ENCODE measurements around the gene C6orf136. TPM values are rescaled to one million over a fixed set of nuclear protein-coding genes. Genes with fewer than 3 reads are reported as not detected.

The C6orf136 gene
- total and polyA plus RNA-seq, 10 of the 15 experiments (the other 5 are each of a cell fraction or from before 2014, with no cell fraction given) = 5.2 to 24.1 (median 14.9) TPM

DNA sequence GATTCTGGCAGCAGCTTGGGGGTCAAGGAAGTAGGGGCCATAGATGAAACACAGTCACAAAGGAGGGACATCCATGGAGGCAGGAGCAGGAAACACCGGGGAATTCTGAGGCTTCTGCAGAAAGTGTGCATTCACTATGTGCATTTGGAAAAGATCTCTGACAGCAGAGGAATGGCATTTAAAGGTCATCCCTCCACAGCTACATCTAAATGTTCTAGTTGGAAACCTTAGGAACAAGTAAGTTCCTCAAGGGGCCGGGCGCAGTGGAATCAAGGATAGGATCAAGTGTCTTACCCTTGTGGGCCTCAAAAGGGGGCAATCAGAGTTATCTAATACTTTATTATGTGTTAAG lies 8.8 kb downstream of the C6orf136 start:
- Histone ChIP-seq H3K79me2 (ENCODE audit: control insufficient read depth, insufficient read depth, low read length) (no peaks in the 10 kb centered on the region), H3K4me1 (ENCODE audit: control insufficient read depth, insufficient read depth, low read length) (no peaks in the 10 kb centered on the region), H3K4me3 (no peak overlapping the region), H4K20me1 (ENCODE audit: control insufficient read depth, insufficient read depth) (no peaks in the 10 kb centered on the region), H3K9me3 (replicated peaks; ENCODE audit: control insufficient read depth, insufficient read depth, low read length) (no peaks in the 10 kb centered on the region), H3K4me2 (ENCODE audit: control insufficient read depth, insufficient read depth) (no peak overlapping the region), H3K36me3 (ENCODE audit: control insufficient read depth in 2 of 2, insufficient read depth in 2 of 2, low read length in 1 of 2) (peaks cover 29 to 34% of the 10 kb centered on the region in 2 experiments), H3K27ac (ENCODE audit: control insufficient read depth, insufficient read depth) (no peak overlapping the region), H3K9ac (ENCODE audit: control insufficient read depth, insufficient read depth, low read length) (no peak overlapping the region), H2AFZ (ENCODE audit: control insufficient read depth, low read depth, low read length) (no peak overlapping the region), H3K27me3 (replicated peaks in 1 of 2; ENCODE audit: control insufficient read depth in 2 of 2, insufficient read depth in 2 of 2, low read length in 1 of 2) (no peaks in the 10 kb centered on the region)
- DNase-seq (ENCODE audit: low read depth, low spot score) = no peak
- RAD21 ChIA-PET (ENCODE audit: unreplicated experiment) = no interaction called here
- TF ChIP-seq E4F1 (IDR thresholded peaks at IDR 0.05; ENCODE audit: borderline replicate concordance, partially characterized antibody) (no peak), NFXL1 (IDR thresholded peaks at IDR 0.05; ENCODE audit: borderline replicate concordance) (no peak), SIN3A (IDR thresholded peaks at IDR 0.05; ENCODE audit: low read depth, low read length) (no peak), ZNF274 (IDR thresholded peaks at IDR 0.05; ENCODE audit: insufficient read depth, insufficient read length) (no peak), STAT1 (conservative IDR thresholded peaks at IDR 0.05) (no peak), IKZF2 (IDR thresholded peaks at IDR 0.05) (no peak), EP300 (IDR thresholded peaks at IDR 0.05; ENCODE audit: borderline replicate concordance in 1 of 2, control insufficient read depth in 1 of 2, low read depth in 2 of 2, low read length in 2 of 2) (no peak), TCF12 (IDR thresholded peaks at IDR 0.05; ENCODE audit: low read depth, low read length) (no peak), POLR2AphosphoS2 (IDR thresholded peaks at IDR 0.05; ENCODE audit: low read depth, low read length) (no peak), LARP7 (IDR thresholded peaks at IDR 0.05) (no peak), NFYB (IDR thresholded peaks at IDR 0.05; ENCODE audit: insufficient read depth, low read depth, low read length) (no peak), MTA3 (IDR thresholded peaks at IDR 0.05; ENCODE audit: borderline replicate concordance, low read length) (no peak), KDM1A (IDR thresholded peaks at IDR 0.05; ENCODE audit: borderline replicate concordance) (no peak), IRF4 (IDR thresholded peaks at IDR 0.05; ENCODE audit: low read depth, low read length) (no peak), NBN (IDR thresholded peaks at IDR 0.05) (no peak), TCF7 (IDR thresholded peaks at IDR 0.05; ENCODE audit: borderline replicate concordance) (no peak)
- TF ChIP-seq, protein P1, sequence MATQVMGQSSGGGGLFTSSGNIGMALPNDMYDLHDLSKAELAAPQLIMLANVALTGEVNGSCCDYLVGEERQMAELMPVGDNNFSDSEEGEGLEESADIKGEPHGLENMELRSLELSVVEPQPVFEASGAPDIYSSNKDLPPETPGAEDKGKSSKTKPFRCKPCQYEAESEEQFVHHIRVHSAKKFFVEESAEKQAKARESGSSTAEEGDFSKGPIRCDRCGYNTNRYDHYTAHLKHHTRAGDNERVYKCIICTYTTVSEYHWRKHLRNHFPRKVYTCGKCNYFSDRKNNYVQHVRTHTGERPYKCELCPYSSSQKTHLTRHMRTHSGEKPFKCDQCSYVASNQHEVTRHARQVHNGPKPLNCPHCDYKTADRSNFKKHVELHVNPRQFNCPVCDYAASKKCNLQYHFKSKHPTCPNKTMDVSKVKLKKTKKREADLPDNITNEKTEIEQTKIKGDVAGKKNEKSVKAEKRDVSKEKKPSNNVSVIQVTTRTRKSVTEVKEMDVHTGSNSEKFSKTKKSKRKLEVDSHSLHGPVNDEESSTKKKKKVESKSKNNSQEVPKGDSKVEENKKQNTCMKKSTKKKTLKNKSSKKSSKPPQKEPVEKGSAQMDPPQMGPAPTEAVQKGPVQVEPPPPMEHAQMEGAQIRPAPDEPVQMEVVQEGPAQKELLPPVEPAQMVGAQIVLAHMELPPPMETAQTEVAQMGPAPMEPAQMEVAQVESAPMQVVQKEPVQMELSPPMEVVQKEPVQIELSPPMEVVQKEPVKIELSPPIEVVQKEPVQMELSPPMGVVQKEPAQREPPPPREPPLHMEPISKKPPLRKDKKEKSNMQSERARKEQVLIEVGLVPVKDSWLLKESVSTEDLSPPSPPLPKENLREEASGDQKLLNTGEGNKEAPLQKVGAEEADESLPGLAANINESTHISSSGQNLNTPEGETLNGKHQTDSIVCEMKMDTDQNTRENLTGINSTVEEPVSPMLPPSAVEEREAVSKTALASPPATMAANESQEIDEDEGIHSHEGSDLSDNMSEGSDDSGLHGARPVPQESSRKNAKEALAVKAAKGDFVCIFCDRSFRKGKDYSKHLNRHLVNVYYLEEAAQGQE (IDR thresholded peaks at IDR 0.05; ENCODE audit: low read depth, low read length) = no peak
- TF ChIP-seq, protein P2, sequence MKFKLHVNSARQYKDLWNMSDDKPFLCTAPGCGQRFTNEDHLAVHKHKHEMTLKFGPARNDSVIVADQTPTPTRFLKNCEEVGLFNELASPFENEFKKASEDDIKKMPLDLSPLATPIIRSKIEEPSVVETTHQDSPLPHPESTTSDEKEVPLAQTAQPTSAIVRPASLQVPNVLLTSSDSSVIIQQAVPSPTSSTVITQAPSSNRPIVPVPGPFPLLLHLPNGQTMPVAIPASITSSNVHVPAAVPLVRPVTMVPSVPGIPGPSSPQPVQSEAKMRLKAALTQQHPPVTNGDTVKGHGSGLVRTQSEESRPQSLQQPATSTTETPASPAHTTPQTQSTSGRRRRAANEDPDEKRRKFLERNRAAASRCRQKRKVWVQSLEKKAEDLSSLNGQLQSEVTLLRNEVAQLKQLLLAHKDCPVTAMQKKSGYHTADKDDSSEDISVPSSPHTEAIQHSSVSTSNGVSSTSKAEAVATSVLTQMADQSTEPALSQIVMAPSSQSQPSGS (IDR thresholded peaks at IDR 0.05; ENCODE audit: low read length) = no peak
- TF ChIP-seq, protein P3, sequence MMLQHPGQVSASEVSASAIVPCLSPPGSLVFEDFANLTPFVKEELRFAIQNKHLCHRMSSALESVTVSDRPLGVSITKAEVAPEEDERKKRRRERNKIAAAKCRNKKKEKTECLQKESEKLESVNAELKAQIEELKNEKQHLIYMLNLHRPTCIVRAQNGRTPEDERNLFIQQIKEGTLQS (IDR thresholded peaks at IDR 0.05; ENCODE audit: borderline replicate concordance, extremely low read depth, low read depth, low read length) = no peak
- CTCF ChIA-PET = no interaction called here
- in situ Hi-C loops (cut with MboI) = no loop called here
- intact Hi-C loops (cut with micrococcal nuclease; ENCODE audit: unreplicated experiment) = no loop called here
- ATAC-seq = no peak
- POLR2A ChIA-PET = no interaction called here
- 96% methylated on average over 3 of the region's 3 CpGs for WGBS (ENCODE audit: insufficient coverage, insufficient replicate concordance, low lambda C conversion rate, missing lambda C conversion rate)
- no TSS peak for BruUV-seq (replicated peaks)
- no peak for FAIRE-seq
- SMC1A ChIA-PET (ENCODE audit: uncharacterized antibody, unreplicated experiment) = no interaction called here
